Cardiac muscle cell (in vitro differentiated cells and primary cell): ENCODE results near the gene KANSL1. TPM values are rescaled to one million over a fixed set of nuclear protein-coding genes. Genes with fewer than 3 reads are reported as not detected.
"Not testable (repeated sequence)": the region's sequence is repeated elsewhere in the genome, so short reads cannot be mapped to it uniquely, and the experiment has no call there.

Experiments used
- DNase-seq, 2 donors: peaks; one replicate each; pipeline versions ENCODE4 v3.0.0 to v3.0.0-alpha.2; 2010 to 2017; ENCODE audit warnings: low read depth in 1 of 2, low spot score in 1 of 2
- H3K27ac ChIP-seq: fragments of 200-600 bp; sonication (generic); 2 replicates; pipeline ENCODE4 v1.5.1; 2016
- H3K27me3 ChIP-seq: fragments of 200-600 bp; sonication (generic); 2 replicates; pipeline ENCODE4 v1.6.0; 2016; ENCODE audit warnings: control low read depth
- H3K36me3 ChIP-seq: fragments of 200-600 bp; sonication (generic); 2 replicates; pipeline ENCODE4 v1.5.1; 2016; ENCODE audit warnings: control low read depth
- H3K4me1 ChIP-seq: fragments of 200-600 bp; sonication (generic); 2 replicates; pipeline ENCODE4 v1.8.1; 2017; ENCODE audit warnings: low read depth, mild to moderate bottlenecking, mixed run types
- H3K4me3 ChIP-seq: fragments of 200-600 bp; sonication (generic); 2 replicates; pipeline ENCODE4 v1.5.1; 2016; ENCODE audit warnings: mild to moderate bottlenecking
- H3K9me3 ChIP-seq: fragments of 200-600 bp; sonication (generic); 2 replicates; pipeline ENCODE4 v1.5.1; 2017; ENCODE audit warnings: low read depth, mild to moderate bottlenecking, control low read depth
- polyA plus RNA-seq: library from polyadenylated mRNA; unstranded; fragments of >200 nt; fragmentation: Nextera tagmentation; extraction: Ambion mirVana; gene quantifications from 2 replicates; pipeline ENCODE4 v1.2.1, GENCODE V29; 2016
- total RNA-seq: library from RNA; depleted of rRNA; stranded (reverse); fragments of >200 nt; gene quantifications from 2 replicates; pipeline ENCODE4 v1.2.3, GENCODE V29; 2016
- TF ChIP-seq, protein P1 (sequence below): IDR thresholded peaks from 2 replicates; pipeline ENCODE4 v1.5.1; 2012; ENCODE audit warnings: low read depth, mild to moderate bottlenecking, low read length

KANSL1 gene
- total and polyA plus RNA-seq, 2 experiments from 2014 or later: 52.6 to 109 TPM

DNA sequence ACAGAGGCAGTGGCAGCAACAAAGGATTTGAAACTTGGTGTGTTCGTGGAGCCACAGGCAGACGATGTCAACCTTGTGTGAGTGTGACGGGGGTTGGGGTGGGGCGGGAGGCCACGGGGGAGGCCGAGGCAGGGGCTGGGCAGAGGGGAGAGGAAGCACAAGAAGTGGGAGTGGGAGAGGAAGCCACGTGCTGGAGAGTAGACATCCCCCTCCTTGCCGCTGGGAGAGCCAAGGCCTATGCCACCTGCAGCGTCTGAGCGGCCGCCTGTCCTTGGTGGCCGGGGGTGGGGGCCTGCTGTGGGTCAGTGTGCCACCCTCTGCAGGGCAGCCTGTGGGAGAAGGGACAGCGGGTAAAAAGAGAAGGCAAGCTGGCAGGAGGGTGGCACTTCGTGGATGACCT is 168.6 kb downstream of the KANSL1 start:
- no peak for DNase-seq
- H3K4me1 ChIP-seq: no peaks in the 10 kb centered on the region
- no peaks in the 10 kb centered on the region for H3K9me3 ChIP-seq
- H3K27ac ChIP-seq: no peak overlapping the region
- no peaks in the 10 kb centered on the region for H3K36me3 ChIP-seq
- H3K4me3 ChIP-seq: no peak overlapping the region
- no peaks in the 10 kb centered on the region for H3K27me3 ChIP-seq
- TF ChIP-seq, protein P1, sequence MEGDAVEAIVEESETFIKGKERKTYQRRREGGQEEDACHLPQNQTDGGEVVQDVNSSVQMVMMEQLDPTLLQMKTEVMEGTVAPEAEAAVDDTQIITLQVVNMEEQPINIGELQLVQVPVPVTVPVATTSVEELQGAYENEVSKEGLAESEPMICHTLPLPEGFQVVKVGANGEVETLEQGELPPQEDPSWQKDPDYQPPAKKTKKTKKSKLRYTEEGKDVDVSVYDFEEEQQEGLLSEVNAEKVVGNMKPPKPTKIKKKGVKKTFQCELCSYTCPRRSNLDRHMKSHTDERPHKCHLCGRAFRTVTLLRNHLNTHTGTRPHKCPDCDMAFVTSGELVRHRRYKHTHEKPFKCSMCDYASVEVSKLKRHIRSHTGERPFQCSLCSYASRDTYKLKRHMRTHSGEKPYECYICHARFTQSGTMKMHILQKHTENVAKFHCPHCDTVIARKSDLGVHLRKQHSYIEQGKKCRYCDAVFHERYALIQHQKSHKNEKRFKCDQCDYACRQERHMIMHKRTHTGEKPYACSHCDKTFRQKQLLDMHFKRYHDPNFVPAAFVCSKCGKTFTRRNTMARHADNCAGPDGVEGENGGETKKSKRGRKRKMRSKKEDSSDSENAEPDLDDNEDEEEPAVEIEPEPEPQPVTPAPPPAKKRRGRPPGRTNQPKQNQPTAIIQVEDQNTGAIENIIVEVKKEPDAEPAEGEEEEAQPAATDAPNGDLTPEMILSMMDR: no peak

DNA sequence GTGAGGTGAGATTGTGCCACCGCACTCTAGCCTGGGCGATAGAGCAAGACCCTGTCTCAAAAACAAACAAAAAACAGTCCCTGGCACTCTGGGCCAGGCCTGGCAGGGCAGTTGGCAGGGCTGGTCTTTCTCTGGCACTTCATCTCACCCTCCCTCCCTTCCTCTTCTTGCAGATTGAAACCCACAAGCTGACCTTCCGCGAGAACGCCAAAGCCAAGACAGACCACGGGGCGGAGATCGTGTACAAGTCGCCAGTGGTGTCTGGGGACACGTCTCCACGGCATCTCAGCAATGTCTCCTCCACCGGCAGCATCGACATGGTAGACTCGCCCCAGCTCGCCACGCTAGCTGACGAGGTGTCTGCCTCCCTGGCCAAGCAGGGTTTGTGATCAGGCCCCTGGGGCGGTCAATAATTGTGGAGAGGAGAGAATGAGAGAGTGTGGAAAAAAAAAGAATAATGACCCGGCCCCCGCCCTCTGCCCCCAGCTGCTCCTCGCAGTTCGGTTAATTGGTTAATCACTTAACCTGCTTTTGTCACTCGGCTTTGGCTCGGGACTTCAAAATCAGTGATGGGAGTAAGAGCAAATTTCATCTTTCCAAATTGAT is 169.3 kb downstream of the KANSL1 start:
- Histone ChIP-seq H3K36me3 (no peaks in the 10 kb centered on the region), H3K27ac (no peak overlapping the region), H3K4me1 (no peaks in the 10 kb centered on the region), H3K9me3 (no peaks in the 10 kb centered on the region), H3K27me3 (no peaks in the 10 kb centered on the region), H3K4me3 (no peak overlapping the region)
- TF ChIP-seq, protein P1: no peak
- no peak for DNase-seq

DNA sequence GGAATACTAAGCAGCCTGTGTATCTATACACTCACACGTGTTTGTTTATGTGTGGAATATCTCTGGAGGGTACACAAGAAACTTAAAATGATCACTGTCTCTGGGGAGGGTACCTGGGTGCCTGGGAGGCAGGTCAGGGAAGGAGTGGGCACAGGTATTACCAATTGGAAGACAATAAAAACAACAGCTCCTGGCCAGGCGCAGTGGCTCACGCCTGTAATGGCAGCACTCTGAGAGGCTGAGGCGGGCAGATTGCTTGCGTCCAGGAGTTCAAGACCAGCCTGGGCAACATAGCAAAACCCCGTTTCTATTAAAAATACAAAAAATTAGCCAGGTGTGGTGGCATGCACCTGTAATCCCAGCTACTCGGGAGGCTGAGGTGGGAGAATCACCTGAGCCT is 169.9 kb downstream of the KANSL1 start:
- DNase-seq, H3K4me3 ChIP-seq, H3K4me1 ChIP-seq, H3K27ac ChIP-seq, H3K9me3 ChIP-seq, H3K36me3 ChIP-seq, H3K27me3 ChIP-seq: not testable (repeated sequence)

DNA sequence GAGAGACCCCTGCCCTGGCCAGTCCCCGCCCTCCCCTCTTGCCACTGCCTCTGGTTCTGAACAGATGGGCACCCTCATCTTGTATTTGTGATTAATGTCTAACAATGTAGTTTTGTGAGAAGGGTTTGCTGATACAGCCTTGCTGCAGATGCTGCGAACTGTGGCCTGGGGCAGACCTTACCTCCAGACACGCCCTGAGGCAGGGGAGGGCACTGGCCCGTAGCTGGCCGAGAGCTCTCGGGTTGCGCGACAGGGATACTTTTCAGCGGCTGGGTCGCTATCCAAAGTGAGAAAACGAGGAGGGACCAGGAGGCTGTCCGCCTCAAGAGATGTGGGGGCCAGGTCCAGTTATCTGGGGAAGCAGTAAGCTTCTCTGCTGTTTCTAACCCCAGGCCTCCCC is 172.2 kb downstream of the KANSL1 start:
- Histone ChIP-seq H3K36me3 (no peaks in the 10 kb centered on the region), H3K27ac (no peak overlapping the region), H3K4me3 (no peak overlapping the region), H3K4me1 (no peaks in the 10 kb centered on the region), H3K27me3 (no peaks in the 10 kb centered on the region), H3K9me3 (no peaks in the 10 kb centered on the region)
- DNase-seq: no peak
- TF ChIP-seq, protein P1: no peak

DNA sequence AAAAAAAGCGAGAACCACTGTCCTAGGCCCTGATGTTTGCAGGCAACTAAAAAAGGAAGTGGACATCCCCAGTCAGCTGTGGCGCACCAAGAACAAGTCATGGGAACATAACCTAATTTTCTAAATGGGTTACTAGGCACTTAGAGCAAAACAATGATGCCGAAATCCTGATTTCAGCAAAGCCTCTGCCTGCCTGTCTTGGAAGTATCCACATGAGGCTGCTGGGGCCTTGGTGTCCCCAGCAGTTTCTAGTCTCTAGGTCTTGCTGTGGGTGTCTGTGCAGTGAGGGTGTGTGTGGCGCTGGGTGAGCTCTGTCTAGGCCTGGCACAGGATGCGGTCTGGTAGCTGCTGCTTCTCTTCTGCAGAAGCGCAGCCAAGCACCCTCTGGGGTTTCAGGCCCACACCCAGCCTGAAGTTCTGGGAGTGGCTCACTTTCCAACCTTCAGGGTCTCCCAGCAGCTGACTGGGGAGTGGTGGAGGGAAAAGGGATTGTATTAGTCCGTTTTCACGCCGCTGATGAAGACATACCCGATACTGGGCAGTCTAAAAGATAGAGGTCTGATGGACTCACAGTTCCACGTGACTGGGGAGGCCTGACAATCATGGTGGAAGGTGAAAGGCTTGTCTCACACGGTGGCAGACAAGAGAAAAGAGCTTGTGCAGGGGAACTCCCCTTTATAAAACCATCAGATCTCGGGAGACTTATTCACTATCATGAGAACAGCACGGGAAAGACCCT is 173.0 kb downstream of the KANSL1 start:
- Histone ChIP-seq H3K4me1 (no peaks in the 10 kb centered on the region), H3K27ac (no peak overlapping the region), H3K9me3 (no peaks in the 10 kb centered on the region), H3K4me3 (no peak overlapping the region), H3K27me3 (no peaks in the 10 kb centered on the region), H3K36me3 (no peaks in the 10 kb centered on the region)
- no peak for DNase-seq
- TF ChIP-seq, protein P1: no peak

DNA sequence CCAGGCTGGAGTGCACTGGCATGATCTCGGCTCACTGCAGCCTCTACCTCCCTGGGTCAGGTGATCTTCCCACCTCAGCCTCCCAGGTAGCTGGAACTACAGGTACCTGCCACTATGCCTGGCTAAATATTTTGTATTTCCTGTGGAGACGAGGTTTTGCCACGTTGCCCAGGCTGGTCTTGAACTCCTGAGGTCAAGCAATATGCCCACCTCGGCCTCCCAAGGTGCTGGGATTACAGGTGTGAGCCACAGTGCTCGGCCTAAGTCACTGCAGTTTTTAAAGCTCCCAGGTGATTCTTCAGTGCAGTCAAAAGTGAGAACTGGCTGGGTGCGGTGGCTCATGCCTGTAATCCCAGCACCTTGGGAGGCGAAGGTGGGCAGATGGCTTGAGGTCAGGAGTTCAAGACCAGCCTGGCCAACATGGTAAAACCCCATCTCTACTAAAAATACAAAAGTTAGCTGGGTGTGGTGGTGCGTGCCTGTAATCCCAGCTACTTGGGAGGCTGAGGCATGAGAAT is 173.8 kb downstream of the KANSL1 start:
- H3K27me3 ChIP-seq, H3K4me1 ChIP-seq, H3K27ac ChIP-seq, H3K4me3 ChIP-seq, DNase-seq, H3K9me3 ChIP-seq, H3K36me3 ChIP-seq: not testable (repeated sequence)
